GM12878 (cell line): ENCODE measurements around the gene ME3. TPM values are rescaled to one million over a fixed set of nuclear protein-coding genes. Genes with fewer than 3 reads are reported as not detected.

Source experiments
- ATAC-seq: fragments of 200-7000 bp; cut with Tn5 transposase; 3 replicates; pipeline ENCODE4 v1.9.1; 2020; ENCODE audit warnings: mild to moderate bottlenecking, moderate library complexity
- BruUV-seq: library from RNA; stranded (reverse); fragments of 400-500 nt; replicated peaks from 2 replicates; lab custom pipeline; 2021; lab: Mats Ljungman, UMichigan
- CTCF ChIA-PET: fragments of 300-600 bp; sonication (Branson Sonifier 250); formaldehyde crosslinking; extraction: SDS; loops from one replicate; lab custom pipeline; 2021; ENCODE audit warnings: inconsistent platforms; lab: Yijun Ruan, JAX
- POLR2A ChIA-PET: fragments of 350-600 bp; formaldehyde crosslinking; extraction: SDS; loops from one replicate; lab custom pipeline; 2021; ENCODE audit warnings: inconsistent platforms; lab: Charles Lee
- RAD21 ChIA-PET: fragments of 300-600 bp; sonication (Branson Sonifier 250); formaldehyde crosslinking; loops from one replicate; lab custom pipeline; 2023; ENCODE audit warnings: antibody characterized with exemption; ENCODE audit not compliant: unreplicated experiment; lab: Charles Lee
- SMC1A ChIA-PET: fragments of 300-600 bp; sonication (Branson Sonifier 250); formaldehyde crosslinking; loops from one replicate; lab custom pipeline; 2023; ENCODE audit not compliant: unreplicated experiment, uncharacterized antibody; lab: Charles Lee
- DNase-seq: peaks from one replicate; pipeline ENCODE4 v3.0.0-alpha.2; 2011; ENCODE audit warnings: low read depth, low spot score
- FAIRE-seq: peaks from 3 replicates; lab custom pipeline; 2011; peaks lifted over from hg19 to GRCh38; lab: Jason Lieb, UNC
- H2AFZ ChIP-seq: 2 replicates; pipeline ENCODE4 v1.6.0; 2011; ENCODE audit warnings: low read depth, low read length, control low read depth; ENCODE audit not compliant: control insufficient read depth
- H3K27ac ChIP-seq: 2 replicates; pipeline ENCODE4 v1.5.1; 2011; ENCODE audit warnings: control low read depth; ENCODE audit not compliant: control insufficient read depth, insufficient read depth
- H3K27me3 ChIP-seq, 2 experiments: replicated peaks in 1 of 2; 2 replicates each; pipeline versions ENCODE4 v1.6.0 to v1.6.1; 2011; ENCODE audit warnings: low read length in 1 of 2; ENCODE audit not compliant: control insufficient read depth in 2 of 2, insufficient read depth in 2 of 2
- H3K36me3 ChIP-seq, 2 experiments: 2 replicates each; pipeline ENCODE4 v1.5.1; 2011; ENCODE audit warnings: low read length in 1 of 2; ENCODE audit not compliant: control insufficient read depth in 2 of 2, insufficient read depth in 2 of 2
- H3K4me1 ChIP-seq: 2 replicates; pipeline ENCODE4 v1.6.1; 2011; ENCODE audit warnings: mild to moderate bottlenecking, low read length, moderate library complexity, mixed read lengths; ENCODE audit not compliant: control insufficient read depth, insufficient read depth
- H3K4me2 ChIP-seq: 2 replicates; pipeline ENCODE4 v1.6.0; 2011; ENCODE audit warnings: control low read depth; ENCODE audit not compliant: control insufficient read depth, insufficient read depth
- H3K4me3 ChIP-seq: fragments of 200-600 bp; sonication (generic); 2 replicates; pipeline ENCODE4 v1.5.1; 2016
- H3K79me2 ChIP-seq: 2 replicates; pipeline ENCODE4 v1.6.0; 2011; ENCODE audit warnings: low read length; ENCODE audit not compliant: control insufficient read depth, insufficient read depth
- H3K9ac ChIP-seq: 2 replicates; pipeline ENCODE4 v1.8.0; 2011; ENCODE audit warnings: low read length, control low read depth, mixed read lengths; ENCODE audit not compliant: control insufficient read depth, insufficient read depth
- H3K9me3 ChIP-seq: replicated peaks from 3 replicates; pipeline ENCODE4 v1.5.1; 2011; ENCODE audit warnings: mild to moderate bottlenecking, low read length; ENCODE audit not compliant: control insufficient read depth, insufficient read depth
- H4K20me1 ChIP-seq: 2 replicates; pipeline ENCODE4 v1.6.0; 2011; ENCODE audit not compliant: control insufficient read depth, insufficient read depth
- IRF4 ChIP-seq: IDR thresholded peaks from 2 replicates; pipeline ENCODE4 v1.6.1; 2011; ENCODE audit warnings: low read depth, low read length
- PKNOX1 ChIP-seq: fragments of 450-650 bp; IDR thresholded peaks from 2 replicates; pipeline ENCODE4 v1.6.1; 2016; ENCODE audit warnings: mild to moderate bottlenecking
- RAD21 ChIP-seq: IDR thresholded peaks from 2 replicates; pipeline ENCODE4 v1.6.1; 2011; ENCODE audit warnings: mild to moderate bottlenecking, low read depth, low read length, moderate library complexity; ENCODE audit not compliant: insufficient read depth
- RUNX3 ChIP-seq: IDR thresholded peaks from 2 replicates; pipeline ENCODE4 v1.6.1; 2012; ENCODE audit warnings: low read length, inconsistent platforms
- SIX5 ChIP-seq: IDR thresholded peaks from 2 replicates; pipeline ENCODE4 v1.6.1; 2011; ENCODE audit warnings: mild to moderate bottlenecking, low read depth, low read length, moderate library complexity; ENCODE audit not compliant: severe bottlenecking
- SMAD5 ChIP-seq: IDR thresholded peaks from 2 replicates; pipeline ENCODE4 v1.6.1; 2016; ENCODE audit warnings: antibody characterized with exemption, low read depth
- SMC3 ChIP-seq: IDR thresholded peaks from 2 replicates; pipeline ENCODE4 v1.6.1; 2011; ENCODE audit warnings: low read length, improper control_type of control experiment, borderline replicate concordance
- WRNIP1 ChIP-seq: IDR thresholded peaks from 2 replicates; pipeline ENCODE4 v1.6.1; 2011; ENCODE audit warnings: low read depth, low read length, improper control_type of control experiment, borderline replicate concordance
- WGBS: methylation state at CpG from one replicate; pipeline ENCODE4 v1.1.6; 2016; ENCODE audit warnings: low lambda C conversion rate; ENCODE audit not compliant: insufficient replicate concordance, insufficient coverage; ENCODE audit errors: missing lambda C conversion rate; 5-methylcytosine and 5-hydroxymethylcytosine counted together
- in situ Hi-C: fragments of 300-500 bp; cut with MboI; formaldehyde crosslinking; loops from 9 replicates; pipeline ENCODE4 v1.14.3; 2018; ENCODE audit warnings: mixed read lengths
- intact Hi-C: fragments of 100-400 bp; cut with micrococcal nuclease; formaldehyde crosslinking; loops from one replicate; pipeline ENCODE4 v1.14.2; 2022; ENCODE audit not compliant: unreplicated experiment
- polyA plus RNA-seq, 11 experiments: library from polyadenylated mRNA; depleted of rRNA in 4 of 11; unstranded in 6 of 11; stranded (reverse) in 5 of 11; fragments of >200 nt; fragmentation: Nextera tagmentation in 4 of 11; fragmentation: Illumina TruSeq in 1 of 11; extraction: Ambion mirVana in 4 of 11; extraction: Trizol in 1 of 11; gene quantifications; 1 replicate in 1 of 11; 2 replicates in 10 of 11; pipeline versions ENCODE4 v1.2.1 to v1.2.3, GENCODE V29; 2011 to 2016; ENCODE audit warnings: inconsistent platforms in 2 of 11, missing spikeins in 2 of 11, low read depth in 1 of 11
- total RNA-seq, 4 experiments: library from RNA; depleted of rRNA in 3 of 4; stranded (reverse); fragments of >200 nt in 3 of 4; fragmentation: Illumina TruSeq in 1 of 4; extraction: Trizol in 1 of 4; gene quantifications; 2 replicates each; pipeline versions ENCODE4 v1.2.1 to v1.2.3, GENCODE V29; 2013 to 2021
- TF ChIP-seq, protein P1 (sequence below), 3 experiments: IDR thresholded peaks in 2 of 3; conservative IDR thresholded peaks in 1 of 3; 2 replicates each; pipeline ENCODE4 v1.5.1; 2011; ENCODE audit warnings: low read depth in 3 of 3, low read length in 3 of 3, mild to moderate bottlenecking in 3 of 3, control low read depth in 2 of 3, moderate library complexity in 2 of 3, inconsistent platforms in 1 of 3, mixed read lengths in 1 of 3; ENCODE audit not compliant: control insufficient read depth in 2 of 3, insufficient read depth in 1 of 3; ENCODE audit errors: extremely low read depth in 1 of 3

ME3 gene
- total and polyA plus RNA-seq, 10 of the 15 experiments (the other 5 are each of a cell fraction or from before 2014, with no cell fraction given) = 0.06 to 0.40 (median 0.19) TPM; not detected in 2

DNA sequence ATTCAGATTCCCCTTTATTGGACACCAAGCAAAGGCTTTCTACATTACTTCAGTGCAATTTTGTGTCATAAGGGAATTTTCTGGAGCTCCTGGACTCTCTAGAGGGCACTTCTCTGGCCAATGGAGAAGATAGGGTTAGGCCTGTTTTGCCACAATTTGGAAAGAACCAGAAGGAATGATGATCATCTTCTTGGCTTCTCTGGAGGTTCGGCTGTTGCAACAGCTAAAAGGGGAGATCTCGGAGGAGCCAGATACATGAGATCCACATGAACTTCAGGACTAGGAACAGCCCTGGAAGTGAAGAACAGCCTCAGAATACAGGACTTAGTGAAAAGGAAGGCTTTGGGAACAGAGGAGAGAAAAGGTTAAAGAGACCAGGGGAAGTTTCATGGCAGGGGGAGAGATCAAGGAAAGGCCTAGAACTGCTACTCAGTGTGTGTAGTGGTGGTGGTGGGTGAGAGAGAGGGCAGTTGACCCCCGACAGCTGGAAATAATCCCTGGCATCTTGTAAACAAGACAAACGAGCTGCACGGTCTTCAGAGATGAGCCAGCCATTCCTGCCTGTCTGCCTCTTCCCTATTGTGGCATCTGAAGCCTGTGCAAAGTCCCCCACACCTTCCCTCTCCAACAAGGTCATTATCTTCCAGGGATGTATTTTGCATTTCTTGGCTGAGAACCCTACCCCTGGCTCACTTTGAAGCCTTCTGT is 214.0 kb downstream of the ME3 start:
- H3K36me3 ChIP-seq = no peaks in the 10 kb centered on the region
- in situ Hi-C loops (loop anchor here (5.0 kb wide), 3 partner anchors 51 to 359 kb away; no protein-coding TSS in a partner anchor), intact Hi-C loops (loop anchor here (5.0 to 10.0 kb wide), 2 partner anchors 459 to 604 kb away; partner anchors contain the start of gene CCDC83)
- no peaks in the 10 kb centered on the region for H3K9me3 ChIP-seq
- TF ChIP-seq SMAD5 = no peak
- TF ChIP-seq IRF4 = no peak
- ChIA-PET RAD21 (interaction anchor here (1.4 to 5.3 kb wide), 6 partner anchors 111 to 604 kb away, joined by 4 to 87 read pairs (median 8); partner anchors contain the start of gene CCDC83), CTCF (interaction anchor here (0.7 to 7.0 kb wide), 9 partner anchors 17 to 603 kb away, joined by 3 to 156 read pairs (median 4); partner anchors contain the start of gene CCDC83), SMC1A (interaction anchor here (0.6 to 6.4 kb wide), 8 partner anchors 28 to 359 kb away, joined by 3 to 96 read pairs (median 4); no protein-coding TSS in a partner anchor), POLR2A (interaction anchor here (0.7 kb wide), 1 partner anchor 223 kb away, joined by 3 read pairs; no protein-coding TSS in a partner anchor)
- 13% methylated on average over 5 of the region's 5 CpGs for WGBS
- DNase-seq (no peak), ATAC-seq (no peak), FAIRE-seq (no peak)
- no peak overlapping the region for H3K4me3 ChIP-seq
- H3K27me3 ChIP-seq = no peaks in the 10 kb centered on the region
- H3K9ac ChIP-seq = no peak overlapping the region
- H3K4me2 ChIP-seq = no peak overlapping the region
- no peak overlapping the region for H3K27ac ChIP-seq
- H3K79me2 ChIP-seq = no peaks in the 10 kb centered on the region
- H2AFZ ChIP-seq = no peak overlapping the region
- H4K20me1 ChIP-seq = no peaks in the 10 kb centered on the region
- BruUV-seq = no TSS peak
- H3K4me1 ChIP-seq = no peaks in the 10 kb centered on the region

DNA sequence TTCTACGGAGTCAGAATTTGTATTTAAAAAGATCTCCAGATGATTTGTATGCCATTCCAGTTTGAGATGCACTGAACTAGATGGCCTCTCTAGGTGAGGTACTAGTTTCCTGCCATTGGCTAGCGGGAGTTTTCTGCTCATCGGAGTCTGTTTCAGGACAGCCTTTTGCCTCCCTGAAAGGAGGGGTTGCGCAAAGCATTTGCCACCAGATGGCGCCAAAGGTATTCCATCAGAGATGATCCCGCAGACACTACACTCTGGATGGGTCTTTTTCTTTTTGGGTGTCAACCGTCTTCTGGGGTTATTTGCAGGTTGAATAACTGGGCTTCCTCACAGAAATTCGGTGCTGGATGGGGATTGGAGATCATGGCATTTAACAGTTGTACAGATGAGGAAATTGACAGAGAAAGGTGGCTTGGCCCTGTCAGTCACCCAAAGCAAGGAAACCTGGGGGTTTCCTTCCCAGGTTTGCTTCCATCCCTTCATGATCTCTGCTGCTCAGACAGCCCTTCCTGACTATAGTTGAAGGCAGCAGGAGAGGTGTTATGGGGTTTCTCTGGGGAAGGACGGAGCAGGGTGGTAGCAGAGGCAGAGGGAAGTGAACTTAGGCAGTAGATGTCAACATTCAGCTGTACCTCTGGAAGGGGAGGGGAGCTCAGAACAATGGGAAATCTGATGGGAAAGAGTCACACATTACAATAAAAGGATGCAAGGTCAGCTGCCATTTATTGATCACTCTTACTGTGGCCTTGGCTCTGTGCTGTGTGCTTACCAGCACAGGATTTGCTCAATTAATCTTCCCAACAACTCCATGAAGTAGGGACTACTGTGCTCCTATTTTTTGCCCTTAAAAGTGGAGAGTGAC is 216.1 kb downstream of the ME3 start:
- FAIRE-seq = peak; percentile 54
- no TSS peak for BruUV-seq
- Histone ChIP-seq H2AFZ (no peak overlapping the region), H3K4me2 (no peak overlapping the region), H3K79me2 (no peaks in the 10 kb centered on the region), H3K4me3 (no peak overlapping the region), H3K9ac (no peak overlapping the region), H3K9me3 (no peaks in the 10 kb centered on the region), H3K4me1 (no peaks in the 10 kb centered on the region), H3K27ac (no peak overlapping the region), H4K20me1 (no peaks in the 10 kb centered on the region), H3K36me3 (no peaks in the 10 kb centered on the region), H3K27me3 (no peaks in the 10 kb centered on the region)
- intact Hi-C loops (loop anchor here (1.0 to 10.0 kb wide), 4 partner anchors 152 to 602 kb away; partner anchors contain the start of gene CCDC83), in situ Hi-C loops (loop anchor here (5.0 kb wide), 3 partner anchors 49 to 361 kb away; no protein-coding TSS in a partner anchor)
- ChIA-PET SMC1A (interaction anchor here (0.6 to 6.4 kb wide), 29 partner anchors 11 to 602 kb away, joined by 3 to 96 read pairs (median 4); partner anchors contain the start of gene CCDC83), CTCF (interaction anchor here (0.6 to 7.0 kb wide), 36 partner anchors 8 to 861 kb away, joined by 3 to 156 read pairs (median 4); no protein-coding TSS in a partner anchor), POLR2A (no interaction called here), RAD21 (interaction anchor here (0.6 to 5.3 kb wide), 12 partner anchors 10 to 462 kb away, joined by 3 to 87 read pairs (median 4); no protein-coding TSS in a partner anchor)
- 10% methylated on average over 9 of the region's 9 CpGs for WGBS
- peak; percentile 25 for DNase-seq
- ATAC-seq = peak; percentile 97
- TF ChIP-seq PKNOX1 (0 out of 2 replicates have a peak, but pooled peaks have one; percentile 47), RUNX3 (0 out of 2 replicates have a peak, but pooled peaks have one; percentile 21), RAD21 (peak; percentile 96), SIX5 (peak; percentile 4), SMC3 (peak; percentile 96), WRNIP1 (no peak)
- TF ChIP-seq, protein P1, sequence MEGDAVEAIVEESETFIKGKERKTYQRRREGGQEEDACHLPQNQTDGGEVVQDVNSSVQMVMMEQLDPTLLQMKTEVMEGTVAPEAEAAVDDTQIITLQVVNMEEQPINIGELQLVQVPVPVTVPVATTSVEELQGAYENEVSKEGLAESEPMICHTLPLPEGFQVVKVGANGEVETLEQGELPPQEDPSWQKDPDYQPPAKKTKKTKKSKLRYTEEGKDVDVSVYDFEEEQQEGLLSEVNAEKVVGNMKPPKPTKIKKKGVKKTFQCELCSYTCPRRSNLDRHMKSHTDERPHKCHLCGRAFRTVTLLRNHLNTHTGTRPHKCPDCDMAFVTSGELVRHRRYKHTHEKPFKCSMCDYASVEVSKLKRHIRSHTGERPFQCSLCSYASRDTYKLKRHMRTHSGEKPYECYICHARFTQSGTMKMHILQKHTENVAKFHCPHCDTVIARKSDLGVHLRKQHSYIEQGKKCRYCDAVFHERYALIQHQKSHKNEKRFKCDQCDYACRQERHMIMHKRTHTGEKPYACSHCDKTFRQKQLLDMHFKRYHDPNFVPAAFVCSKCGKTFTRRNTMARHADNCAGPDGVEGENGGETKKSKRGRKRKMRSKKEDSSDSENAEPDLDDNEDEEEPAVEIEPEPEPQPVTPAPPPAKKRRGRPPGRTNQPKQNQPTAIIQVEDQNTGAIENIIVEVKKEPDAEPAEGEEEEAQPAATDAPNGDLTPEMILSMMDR (IDR thresholded peaks at IDR 0.05 in 2 of 3, conservative IDR thresholded peaks at IDR 0.05 in 1 of 3; ENCODE audit: control insufficient read depth in 2 of 3, extremely low read depth in 1 of 3, insufficient read depth in 1 of 3, low read depth in 3 of 3, low read length in 3 of 3) = peak; percentile 85 to 88 (median 87)
